ENCODE measurements around the gene EME2.

EME2 gene

GRCh38 chr16:1745181-1745899, 27.3 kb upstream of the EME2 start:
- FAIRE-seq: no peak
- DNase-seq (ENCODE audit: low spot score): peak; percentile 31

- FAIRE-seq: peak; percentile 72
- peak; percentile 79 for DNase-seq (ENCODE audit: low spot score)
Observed at GRCh38 chr16:1745900-1746692, 26.5 kb upstream of the EME2 start.

- FAIRE-seq (no peak), DNase-seq (ENCODE audit: low spot score) (peak; percentile 22)
Observed at GRCh38 chr16:1746693-1747195, 25.9 kb upstream of the EME2 start.

GRCh38 chr16:1747934-1748333, 24.7 kb upstream of the EME2 start:
- FAIRE-seq (no peak), DNase-seq (ENCODE audit: low spot score) (no peak)

- DNase-seq (ENCODE audit: low spot score) (no peak), FAIRE-seq (no peak)
Observed at GRCh38 chr16:1749152-1750117, 23.2 kb upstream of the EME2 start.

- FAIRE-seq (no peak), DNase-seq (ENCODE audit: low spot score) (no peak)
Observed at GRCh38 chr16:1751946-1752345, 20.7 kb upstream of the EME2 start.

GRCh38 chr16:1752853-1753252, 19.8 kb upstream of the EME2 start:
- FAIRE-seq (no peak), DNase-seq (ENCODE audit: low spot score) (no peak)

GRCh38 chr16:1754204-1754603, 18.4 kb upstream of the EME2 start:
- DNase-seq (ENCODE audit: low spot score): no peak

GRCh38 chr16:1757714-1758461, 14.7 kb upstream of the EME2 start:
- DNase-seq (ENCODE audit: low spot score) (no peak), FAIRE-seq (no peak)

More at GRCh38 chr16:1754204-1754603, 18.4 kb upstream of the EME2 start:
- FAIRE-seq: no peak

GRCh38 chr16:1758923-1759322, 13.7 kb upstream of the EME2 start:
- DNase-seq (ENCODE audit: low spot score) (no peak), FAIRE-seq (no peak)

- FAIRE-seq: no peak
- DNase-seq (ENCODE audit: low spot score): no peak
Observed at GRCh38 chr16:1759511-1759910, 13.1 kb upstream of the EME2 start.

- no peak for FAIRE-seq
- DNase-seq (ENCODE audit: low spot score): no peak
Observed at GRCh38 chr16:1760911-1761310, 11.7 kb upstream of the EME2 start.

GRCh38 chr16:1761751-1762150, 10.9 kb upstream of the EME2 start:
- DNase-seq (ENCODE audit: low spot score) (no peak), FAIRE-seq (no peak)

- DNase-seq (ENCODE audit: low spot score) (no peak), FAIRE-seq (no peak)
Observed at GRCh38 chr16:1762196-1762878, 10.3 kb upstream of the EME2 start.

- no peak for FAIRE-seq
- no peak for DNase-seq (ENCODE audit: low spot score)
Observed at GRCh38 chr16:1762879-1763520, 9.6 kb upstream of the EME2 start.

- FAIRE-seq (no peak), DNase-seq (ENCODE audit: low spot score) (no peak)
Observed at GRCh38 chr16:1763521-1764511, 8.8 kb upstream of the EME2 start.

GRCh38 chr16:1764971-1765370, 7.6 kb upstream of the EME2 start:
- FAIRE-seq: no peak
- DNase-seq (ENCODE audit: low spot score): no peak

- DNase-seq (ENCODE audit: low spot score) (no peak), FAIRE-seq (no peak)
Observed at GRCh38 chr16:1765826-1766225, 6.8 kb upstream of the EME2 start.

All from RCC 7860 (cell line).